Endothelial cell of umbilical vein (primary cell): Measurements from ENCODE around the gene CLEC4D. TPM values are rescaled to one million over a fixed set of nuclear protein-coding genes. Genes with fewer than 3 reads are reported as not detected.

Experiments used
- BruUV-seq: library from RNA; stranded (reverse); fragments of 400-500 nt; replicated peaks from 2 replicates; lab custom pipeline; 2021; lab: Mats Ljungman, UMichigan
- CTCF ChIA-PET: fragments of 300-600, 350-600 bp; sonication (Branson Sonifier 250); formaldehyde crosslinking; loops from one replicate; lab custom pipeline; 2021; ENCODE audit warnings: antibody characterized with exemption, inconsistent platforms; lab: Charles Lee
- POLR2A ChIA-PET: fragments of 300-600, 350-600 bp; sonication (Branson Sonifier 250); formaldehyde crosslinking; loops from one replicate; lab custom pipeline; 2021; ENCODE audit warnings: antibody characterized with exemption, inconsistent platforms; lab: Charles Lee
- DNase-seq: peaks from one replicate; pipeline ENCODE4 v3.0.0-alpha.2; 2011; ENCODE audit warnings: low read depth, low spot score
- FAIRE-seq: peaks from 2 replicates; lab custom pipeline; 2011; peaks lifted over from hg19 to GRCh38; lab: Jason Lieb, UNC
- H2AFZ ChIP-seq: 2 replicates; pipeline ENCODE4 v1.6.0; 2012; ENCODE audit warnings: low read depth, low read length, control low read depth, inconsistent platforms
- H3K27ac ChIP-seq: 2 replicates; pipeline ENCODE4 v1.5.1; 2011; ENCODE audit warnings: low read depth, mild to moderate bottlenecking, control low read depth, low read length, moderate library complexity; ENCODE audit not compliant: insufficient read depth
- H3K27me3 ChIP-seq, 2 experiments: 2 replicates each; pipeline versions ENCODE4 v1.6.0 to v1.6.1; 2011; ENCODE audit warnings: low read length in 2 of 2, mixed read lengths in 1 of 2; ENCODE audit not compliant: control insufficient read depth in 2 of 2, insufficient read depth in 2 of 2
- H3K36me3 ChIP-seq, 2 experiments: 2 replicates in 1 of 2; 3 replicates in 1 of 2; pipeline ENCODE4 v1.5.1; 2011; ENCODE audit warnings: low read length in 2 of 2, mild to moderate bottlenecking in 1 of 2, moderate library complexity in 1 of 2; ENCODE audit not compliant: control insufficient read depth in 2 of 2, insufficient read depth in 2 of 2; ENCODE audit errors: extremely low read depth in 1 of 2
- H3K4me1 ChIP-seq: 3 replicates; pipeline ENCODE4 v1.5.1; 2011; ENCODE audit warnings: mild to moderate bottlenecking, low read length; ENCODE audit not compliant: control insufficient read depth, insufficient read depth; ENCODE audit errors: extremely low read depth
- H3K4me2 ChIP-seq: 2 replicates; pipeline ENCODE4 v1.6.1; 2011; ENCODE audit warnings: low read length, control low read depth, mixed read lengths; ENCODE audit not compliant: insufficient read depth
- H3K4me3 ChIP-seq, 3 experiments: fragments of 200-600 bp in 1 of 3; sonication (generic), shearing (Covaris generic) in 1 of 3; replicated peaks in 1 of 3; 2 replicates each; pipeline ENCODE4 v1.5.1; 2011 to 2016; ENCODE audit warnings: control low read depth in 3 of 3, low read length in 3 of 3, mild to moderate bottlenecking in 2 of 3, inconsistent platforms in 1 of 3, low read depth in 1 of 3, moderate library complexity in 1 of 3; ENCODE audit not compliant: insufficient read depth in 1 of 3
- H3K79me2 ChIP-seq: 2 replicates; pipeline ENCODE4 v1.6.0; 2012; ENCODE audit warnings: low read length, inconsistent platforms; ENCODE audit not compliant: control insufficient read depth, insufficient read depth
- H3K9ac ChIP-seq: replicated peaks from 2 replicates; pipeline ENCODE3; 2011; ENCODE audit warnings: low read length, control low read depth; ENCODE audit not compliant: insufficient read depth; ENCODE audit errors: extremely low read depth
- H3K9me1 ChIP-seq: replicated peaks from 3 replicates; pipeline ENCODE4 v1.6.0; 2011; ENCODE audit warnings: mild to moderate bottlenecking, low read length; ENCODE audit not compliant: control insufficient read depth, insufficient read depth; ENCODE audit errors: extremely low read depth
- H3K9me3 ChIP-seq: replicated peaks from 2 replicates; pipeline ENCODE4 v1.5.1; 2012; ENCODE audit warnings: low read length, inconsistent platforms; ENCODE audit not compliant: control insufficient read depth, insufficient read depth
- H4K20me1 ChIP-seq: replicated peaks from 2 replicates; pipeline ENCODE3; 2011; ENCODE audit warnings: mild to moderate bottlenecking, low read length; ENCODE audit not compliant: control insufficient read depth, insufficient read depth; ENCODE audit errors: extremely low read depth
- CTCF ChIP-seq, 2 donors: IDR thresholded peaks; 1 replicate in 1 of 2; 2 replicates in 1 of 2; pipeline ENCODE4 v1.5.1; 2011; ENCODE audit warnings: low read length in 2 of 2, mild to moderate bottlenecking in 2 of 2, moderate library complexity in 2 of 2, control low read depth in 1 of 2, inconsistent platforms in 1 of 2, low read depth in 1 of 2; ENCODE audit not compliant: insufficient read depth in 1 of 2; ENCODE audit errors: extremely low read depth in 1 of 2
- EZH2 ChIP-seq: IDR thresholded peaks from 2 replicates; pipeline ENCODE4 v1.6.1; 2012; ENCODE audit warnings: borderline replicate concordance, low read depth, mild to moderate bottlenecking, moderate library complexity, low read length, inconsistent platforms; ENCODE audit not compliant: severe bottlenecking
- FOS ChIP-seq: IDR thresholded peaks from 2 replicates; pipeline ENCODE4 v1.6.1; 2011; ENCODE audit warnings: mild to moderate bottlenecking, low read length, moderate library complexity, borderline replicate concordance; ENCODE audit not compliant: insufficient read depth
- GATA2 ChIP-seq: IDR thresholded peaks from 2 replicates; pipeline ENCODE4 v1.7.0; 2011; ENCODE audit warnings: low read depth, mild to moderate bottlenecking, moderate library complexity, mixed read lengths, low read length; ENCODE audit not compliant: insufficient read length, insufficient read depth
- JUN ChIP-seq: IDR thresholded peaks from 2 replicates; pipeline ENCODE4 v1.6.1; 2011; ENCODE audit warnings: borderline replicate concordance, low read depth; ENCODE audit not compliant: insufficient read length, insufficient read depth
- MYC ChIP-seq: IDR thresholded peaks from one replicate; pipeline ENCODE4 v1.6.1; 2011; ENCODE audit warnings: mild to moderate bottlenecking, low read depth, low read length
- POLR2A ChIP-seq: IDR thresholded peaks from 2 replicates; pipeline ENCODE4 v1.6.1; 2012; ENCODE audit warnings: low read depth, mild to moderate bottlenecking, control low read depth, low read length
- POLR2AphosphoS5 ChIP-seq: IDR thresholded peaks from 2 replicates; pipeline ENCODE4 v1.6.1; 2012; ENCODE audit warnings: low read depth, mild to moderate bottlenecking, control low read depth, low read length, moderate library complexity; ENCODE audit not compliant: insufficient read depth
- dilution Hi-C: fragments of 300-500 bp; cut with MboI; formaldehyde crosslinking; loops from one replicate; pipeline ENCODE4 v1.15.0; 2019; ENCODE audit warnings: low sequenced_read_pairs; ENCODE audit not compliant: extremely low pct_ligation_motif_present
- intact Hi-C: fragments of 100-400 bp; cut with micrococcal nuclease; formaldehyde crosslinking; loops from one replicate; pipeline ENCODE4 v1.10.0; 2022
- polyA plus RNA-seq, 4 experiments: library from polyadenylated mRNA; depleted of rRNA in 3 of 4; stranded (reverse) in 3 of 4; unstranded in 1 of 4; fragments of >200 nt; gene quantifications; 2 replicates each; pipeline versions ENCODE4 v1.2.1 to v1.2.3, GENCODE V29; 2011 to 2012; ENCODE audit warnings: missing spikeins in 1 of 4
- total RNA-seq: library from RNA; stranded (reverse); gene quantifications from 2 replicates; pipeline ENCODE4 v1.2.3, GENCODE V29; 2021
- TF ChIP-seq, protein P1 (sequence below): IDR thresholded peaks from 2 replicates; pipeline ENCODE4 v1.6.1; 2011; ENCODE audit not compliant: insufficient read depth, insufficient read length

The CLEC4D gene
- total and polyA plus RNA-seq, 2 donors (not counting 3 experiments of a cell fraction or from before 2014, with no cell fraction given) = not detected

- Histone ChIP-seq H3K79me2 (no peaks in the 10 kb centered on the region), H3K27me3 (peaks cover 2 to 6% of the 10 kb centered on the region in 2 experiments), H3K9me3 (no peaks in the 10 kb centered on the region), H3K27ac (no peak overlapping the region), H3K4me1 (no peaks in the 10 kb centered on the region), H3K4me3 (no peak overlapping the region), H3K36me3 (no peaks in the 10 kb centered on the region), H3K4me2 (no peak overlapping the region), H3K9ac (no peak overlapping the region), H2AFZ (no peak overlapping the region), H4K20me1 (no peaks in the 10 kb centered on the region), H3K9me1 (no peaks in the 10 kb centered on the region)
- ChIA-PET POLR2A (no interaction called here), CTCF (no interaction called here)
- intact Hi-C loops (no loop called here), dilution Hi-C loops (no loop called here)
- BruUV-seq = no TSS peak
- DNase-seq = no peak
- no peak for TF ChIP-seq FOS
- TF ChIP-seq JUN = no peak
- no peak for TF ChIP-seq EZH2
- no peak for TF ChIP-seq POLR2AphosphoS5
- TF ChIP-seq, protein P1, sequence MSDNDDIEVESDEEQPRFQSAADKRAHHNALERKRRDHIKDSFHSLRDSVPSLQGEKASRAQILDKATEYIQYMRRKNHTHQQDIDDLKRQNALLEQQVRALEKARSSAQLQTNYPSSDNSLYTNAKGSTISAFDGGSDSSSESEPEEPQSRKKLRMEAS = no peak
- TF ChIP-seq GATA2 = no peak
- TF ChIP-seq POLR2A = no peak
- TF ChIP-seq CTCF (IDR thresholded peaks at IDR 0.05; ENCODE audit: extremely low read depth in 1 of 2, insufficient read depth in 1 of 2, low read depth in 1 of 2, low read length in 2 of 2) = no peak
- no peak for TF ChIP-seq MYC
- no peak for FAIRE-seq
Observed at GRCh38 chr12:8504351-8504750, 9.0 kb upstream of the CLEC4D start.
